Esophagus squamous epithelium (tissue), 5 donors: ENCODE data around the gene HMGN1. TPM values are rescaled to one million over a fixed set of nuclear protein-coding genes. Genes with fewer than 3 reads are reported as not detected.

Experiments
- DNase-seq: peaks from one replicate; lab custom pipeline; 2025; lab: John Stamatoyannopoulos, UW
- H3K27ac ChIP-seq, 4 donors: fragments of 200-600 bp; sonication (generic); one replicate each; pipeline ENCODE4 v1.5.1; 2016 to 2019; ENCODE audit warnings: mild to moderate bottlenecking in 1 of 4
- H3K27me3 ChIP-seq, 4 donors: fragments of 200-600 bp; sonication (generic); 1 replicate in 3 of 4; 2 replicates in 1 of 4; pipeline versions ENCODE4 v1.5.1 to v1.6.0; 2017 to 2021; ENCODE audit warnings: antibody characterized with exemption in 1 of 4
- H3K36me3 ChIP-seq, 3 donors: fragments of 200-600 bp; sonication (generic); one replicate each; pipeline ENCODE4 v1.5.1; 2016 to 2019
- H3K4me1 ChIP-seq, 3 donors: fragments of 200-600 bp; sonication (generic); one replicate each; pipeline ENCODE4 v1.5.1; 2017 to 2019
- H3K4me3 ChIP-seq, 4 donors: fragments of 200-600 bp; sonication (generic); 1 replicate in 3 of 4; 2 replicates in 1 of 4; pipeline ENCODE4 v1.5.1; 2016 to 2019; ENCODE audit warnings: mild to moderate bottlenecking in 2 of 4, moderate library complexity in 1 of 4
- H3K9me3 ChIP-seq, 3 donors: fragments of 200-600 bp; sonication (generic); one replicate each; pipeline ENCODE4 v1.5.1; 2016 to 2019
- POLR2A ChIP-seq, 4 donors: fragments of 450-650 bp; IDR thresholded peaks; one replicate each; pipeline ENCODE4 v1.6.1; 2017; ENCODE audit warnings: antibody characterized with exemption in 4 of 4, mild to moderate bottlenecking in 4 of 4, moderate library complexity in 3 of 4
- WGBS, 2 donors: methylation state at CpG; one replicate each; pipeline ENCODE4 v1.1.5; 2018; 5-methylcytosine and 5-hydroxymethylcytosine counted together
- intact Hi-C: fragments of 100-400 bp; cut with DNase I; formaldehyde crosslinking; loops from one replicate; pipeline ENCODE4 v1.15.0; 2022
- total RNA-seq, 4 donors: library from RNA; depleted of rRNA; stranded (reverse); fragments of >200 nt; gene quantifications; one replicate each; pipeline ENCODE4 v1.1.0, GENCODE V29; 2016
- TF ChIP-seq, protein P1 (sequence below), 6 experiments: fragments of 450-650 bp in 4 of 6; fragments of 200-600 bp in 2 of 6; sonication (generic) in 2 of 6; IDR thresholded peaks; one replicate each; pipeline ENCODE4 v1.5.1; 2016 to 2019; ENCODE audit warnings: antibody characterized with exemption in 6 of 6, mild to moderate bottlenecking in 4 of 6, moderate library complexity in 4 of 6
- donor health status: DM: yes; HTN: yes; CAD: no.

HMGN1 gene, protein sequence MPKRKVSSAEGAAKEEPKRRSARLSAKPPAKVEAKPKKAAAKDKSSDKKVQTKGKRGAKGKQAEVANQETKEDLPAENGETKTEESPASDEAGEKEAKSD
- total RNA-seq: 100 to 1,000 TPM; 114 to 193 (median 144) TPM

DNA sequence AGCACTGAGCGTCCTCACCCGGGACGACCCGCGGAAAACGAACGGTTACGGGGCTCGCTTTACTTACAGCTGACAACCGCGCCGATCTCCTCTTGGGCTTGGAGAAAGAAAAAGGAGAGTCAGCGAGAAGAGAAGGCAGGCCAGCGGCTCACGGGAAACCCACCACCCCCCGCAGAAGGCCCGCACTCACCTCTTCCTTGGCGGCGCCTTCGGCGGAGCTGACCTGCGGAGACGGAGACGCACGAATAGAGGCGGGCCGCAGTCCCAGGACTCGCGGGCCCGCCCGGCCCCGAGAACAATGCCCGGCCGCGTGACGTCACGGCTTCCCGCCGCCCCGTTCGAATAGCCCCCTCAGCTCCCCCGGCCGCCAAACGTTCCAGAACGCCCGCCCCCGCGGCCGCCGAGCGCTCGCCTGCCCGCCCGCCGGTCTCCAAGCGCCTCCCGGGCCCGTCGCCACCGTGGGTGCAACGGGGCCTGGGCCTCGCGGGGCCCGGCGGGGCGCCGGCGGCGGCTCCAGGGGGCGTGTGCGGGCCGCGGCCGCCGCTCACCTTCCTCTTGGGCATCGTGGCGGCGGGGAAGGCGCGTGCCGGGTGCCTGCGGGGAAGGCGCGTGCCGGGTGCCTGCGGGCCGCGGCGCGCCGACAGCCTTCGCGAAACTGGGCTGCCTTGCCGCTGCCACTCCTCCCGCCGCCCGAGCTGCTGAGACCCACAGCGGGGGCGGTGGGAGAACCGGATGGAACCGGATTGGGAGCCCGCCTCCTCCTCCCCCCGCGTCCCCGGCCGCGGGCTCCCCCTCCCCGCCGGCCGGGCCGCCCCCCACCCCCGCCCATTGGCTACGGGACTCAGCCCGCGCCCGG lies at the start of gene HMGN1:
Gene HMGN1 (minus strand): TSS at position 734 of the 856 bp plus-strand sequence. CDS start 171 bp downstream, at position 563.
- Histone ChIP-seq H3K36me3 (peaks cover 0 to 26% (median 0%) of the 10 kb centered on the region in 3 donors), H3K4me1 (peaks cover 3 to 46% (median 24%) of the 10 kb centered on the region in 3 donors), H3K9me3 (no peaks in the 10 kb centered on the region), H3K27ac (peak within 1 kb of the TSS; percentile 93 to 99 (median 99)), H3K4me3 (peak within 1 kb of the TSS; percentile 66 to 74 (median 70)), H3K27me3 (no peaks in the 10 kb centered on the region)
- DNase-seq: peak; percentile 77
- intact Hi-C loops: no loop called here
- WGBS, 2 donors: no CpG with 5 or more reads among the region's 116 CpGs
- TF ChIP-seq, protein P1, sequence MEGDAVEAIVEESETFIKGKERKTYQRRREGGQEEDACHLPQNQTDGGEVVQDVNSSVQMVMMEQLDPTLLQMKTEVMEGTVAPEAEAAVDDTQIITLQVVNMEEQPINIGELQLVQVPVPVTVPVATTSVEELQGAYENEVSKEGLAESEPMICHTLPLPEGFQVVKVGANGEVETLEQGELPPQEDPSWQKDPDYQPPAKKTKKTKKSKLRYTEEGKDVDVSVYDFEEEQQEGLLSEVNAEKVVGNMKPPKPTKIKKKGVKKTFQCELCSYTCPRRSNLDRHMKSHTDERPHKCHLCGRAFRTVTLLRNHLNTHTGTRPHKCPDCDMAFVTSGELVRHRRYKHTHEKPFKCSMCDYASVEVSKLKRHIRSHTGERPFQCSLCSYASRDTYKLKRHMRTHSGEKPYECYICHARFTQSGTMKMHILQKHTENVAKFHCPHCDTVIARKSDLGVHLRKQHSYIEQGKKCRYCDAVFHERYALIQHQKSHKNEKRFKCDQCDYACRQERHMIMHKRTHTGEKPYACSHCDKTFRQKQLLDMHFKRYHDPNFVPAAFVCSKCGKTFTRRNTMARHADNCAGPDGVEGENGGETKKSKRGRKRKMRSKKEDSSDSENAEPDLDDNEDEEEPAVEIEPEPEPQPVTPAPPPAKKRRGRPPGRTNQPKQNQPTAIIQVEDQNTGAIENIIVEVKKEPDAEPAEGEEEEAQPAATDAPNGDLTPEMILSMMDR (IDR thresholded peaks at IDR 0.05): peak in 3 of 6 experiments; percentile 7 to 12 (median 9)
- TF ChIP-seq POLR2A (IDR thresholded peaks at IDR 0.05): peak in 2 of 4 donors; percentile 78 to 83

GRCh38 chr21:39397646-39398385 lies 48.9 kb upstream of the HMGN1 start:
- no peak for DNase-seq
- intact Hi-C loops: no loop called here
- Histone ChIP-seq H3K4me3 (no peak overlapping the region), H3K4me1 (no peaks in the 10 kb centered on the region), H3K36me3 (peaks cover 9 to 60% (median 9%) of the 10 kb centered on the region in 3 donors), H3K27me3 (no peaks in the 10 kb centered on the region), H3K9me3 (no peaks in the 10 kb centered on the region), H3K27ac (no peak overlapping the region)
- 83 to 84% methylated on average over 8 to 11 of the region's 11 CpGs for WGBS, 2 donors
- TF ChIP-seq POLR2A (IDR thresholded peaks at IDR 0.05): no peak
- TF ChIP-seq, protein P1 (IDR thresholded peaks at IDR 0.05): no peak

DNA sequence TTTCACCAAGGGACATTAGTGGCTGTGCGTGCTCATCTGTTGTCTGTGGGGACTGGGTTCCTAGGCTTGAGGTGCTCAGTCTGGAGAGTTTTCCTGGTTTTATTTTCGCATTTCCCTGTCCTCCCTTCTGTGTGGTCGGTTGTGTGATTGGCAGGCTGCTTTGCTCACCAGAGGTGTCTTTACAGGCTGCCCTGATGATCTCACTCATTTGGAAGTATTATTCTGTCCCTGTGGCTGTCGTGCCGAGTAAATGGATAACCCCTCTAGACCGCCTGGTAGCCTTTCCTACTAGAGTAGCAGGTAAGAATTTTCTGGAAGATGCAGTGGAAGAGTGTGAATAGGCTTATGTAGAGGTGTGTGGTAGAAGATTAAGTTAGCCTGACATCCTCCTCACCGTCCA lies 44.1 kb upstream of the HMGN1 start:
- intact Hi-C loops: no loop called here
- TF ChIP-seq, protein P1 (IDR thresholded peaks at IDR 0.05): no peak
- no peak for TF ChIP-seq POLR2A (IDR thresholded peaks at IDR 0.05)
- Histone ChIP-seq H3K27me3 (no peaks in the 10 kb centered on the region), H3K9me3 (no peaks in the 10 kb centered on the region), H3K4me1 (peaks cover 7 to 23% (median 11%) of the 10 kb centered on the region in 3 donors), H3K36me3 (peaks cover 18 to 75% (median 21%) of the 10 kb centered on the region in 3 donors), H3K27ac (no peak overlapping the region), H3K4me3 (no peak overlapping the region)
- WGBS, 2 donors: 87 to 93% methylated on average over 6 to 7 of the region's 7 CpGs
- no peak for DNase-seq

DNA sequence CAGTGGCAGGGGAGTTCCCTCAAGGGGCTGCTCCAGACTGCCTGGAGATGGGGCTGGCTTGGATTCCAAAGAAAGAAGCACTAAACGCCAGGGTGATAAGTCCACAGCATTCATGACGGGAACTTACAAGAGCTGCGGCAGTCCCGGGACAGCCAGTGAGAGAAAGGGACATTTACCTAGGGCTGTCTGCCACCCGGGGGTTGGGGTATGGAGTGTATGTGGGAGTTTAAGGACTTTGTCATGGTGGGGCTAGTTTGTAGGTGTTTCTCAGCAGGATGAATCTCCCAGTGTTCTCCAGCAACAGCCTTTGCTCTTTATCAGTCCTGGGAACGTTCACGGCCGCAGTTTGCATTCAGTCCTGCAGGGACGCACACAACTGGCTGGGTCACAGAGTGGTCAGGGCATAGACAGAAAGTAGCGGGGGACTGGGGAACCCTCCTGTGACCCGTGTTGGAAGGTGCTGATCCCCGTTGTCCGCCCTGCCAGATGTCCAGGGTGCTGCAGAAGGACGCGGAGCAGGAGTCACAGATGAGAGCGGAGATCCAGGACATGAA lies 41.4 kb upstream of the HMGN1 start:
- no peak for DNase-seq

More for the DNA sequence above, 41.4 kb upstream of the HMGN1 start:
- 73 to 74% methylated on average over 8 to 16 of the region's 16 CpGs for WGBS, 2 donors
- Histone ChIP-seq H3K4me3 (no peak overlapping the region), H3K27ac (no peak overlapping the region), H3K27me3 (no peaks in the 10 kb centered on the region), H3K4me1 (peaks cover 11 to 47% (median 15%) of the 10 kb centered on the region in 3 donors), H3K9me3 (no peaks in the 10 kb centered on the region), H3K36me3 (peaks cover 12 to 48% (median 21%) of the 10 kb centered on the region in 3 donors)
- TF ChIP-seq, protein P1 (IDR thresholded peaks at IDR 0.05): no peak
- no peak for TF ChIP-seq POLR2A (IDR thresholded peaks at IDR 0.05)
- intact Hi-C loops: no loop called here
